Suprapubic skin (tissue), 4 donors: ENCODE measurements around the gene MAPK14. TPM values are rescaled to one million over a fixed set of nuclear protein-coding genes. Genes with fewer than 3 reads are reported as not detected.
"Not testable (repeated sequence)": the region's sequence is repeated elsewhere in the genome, so short reads cannot be mapped to it uniquely, and the experiment has no call there.

Experiments used
- DNase-seq, 2 donors: peaks; one replicate each; pipeline ENCODE4 v3.0.0-alpha.2; 2019; ENCODE audit warnings: low spot score in 2 of 2
- H3K27ac ChIP-seq: fragments of 200-600 bp; sonication (generic); one replicate; pipeline ENCODE4 v1.5.1; 2019
- H3K27me3 ChIP-seq: fragments of 200-600 bp; sonication (generic); one replicate; pipeline ENCODE4 v1.5.1; 2019
- H3K36me3 ChIP-seq: fragments of 200-600 bp; sonication (generic); one replicate; pipeline ENCODE4 v1.5.1; 2019
- H3K4me1 ChIP-seq: fragments of 200-600 bp; sonication (generic); one replicate; pipeline ENCODE4 v1.5.1; 2019
- H3K4me3 ChIP-seq: fragments of 200-600 bp; sonication (generic); one replicate; pipeline ENCODE4 v1.5.1; 2019; ENCODE audit warnings: mild to moderate bottlenecking
- H3K9me3 ChIP-seq: fragments of 200-600 bp; sonication (generic); one replicate; pipeline ENCODE4 v1.5.1; 2019
- EP300 ChIP-seq: sonication (generic); formaldehyde crosslinking; IDR thresholded peaks from one replicate; pipeline ENCODE4 v1.6.1; 2017; ENCODE audit warnings: antibody characterized with exemption
- POLR2A ChIP-seq, 2 donors: fragments of 450-650 bp; IDR thresholded peaks; one replicate each; pipeline ENCODE4 v1.6.1; 2017; ENCODE audit warnings: antibody characterized with exemption in 2 of 2, mild to moderate bottlenecking in 2 of 2, moderate library complexity in 2 of 2
- POLR2AphosphoS5 ChIP-seq, 3 donors: sonication (generic); formaldehyde crosslinking; IDR thresholded peaks; one replicate each; pipeline ENCODE4 v1.6.1; 2017; ENCODE audit warnings: antibody characterized with exemption in 3 of 3
- WGBS: methylation state at CpG from one replicate; pipeline ENCODE4 v1.1.5; 2018; 5-methylcytosine and 5-hydroxymethylcytosine counted together
- total RNA-seq, 4 donors: library from RNA; depleted of rRNA; stranded (reverse); fragments of >200 nt; gene quantifications; one replicate each; pipeline ENCODE4 v1.1.0, GENCODE V29; 2016
- TF ChIP-seq, protein P1 (sequence below), 2 donors: fragments of 200-600 bp in 1 of 2; fragments of 450-650 bp in 1 of 2; sonication (generic) in 1 of 2; IDR thresholded peaks; one replicate each; pipeline ENCODE4 v1.5.1; 2016 to 2019; ENCODE audit warnings: antibody characterized with exemption in 2 of 2, mild to moderate bottlenecking in 1 of 2, moderate library complexity in 1 of 2

The MAPK14 gene
- 100 to 1,000 TPM in 1 of 4 donors, 10 to 100 TPM in 3; 51.7 to 105 (median 57.8) TPM for total RNA-seq

GRCh38 chr6:36027501-36028087, at the start of gene MAPK14:
Gene MAPK14 (plus strand): TSS chr6:36027808. CDS start chr6:36028158, 350 bp downstream.
- peaks cover 38% of the 10 kb centered on the region for H3K4me1 ChIP-seq

GRCh38 chr6:35980126-35980525, 47.5 kb upstream of the MAPK14 start:
- H3K4me3 ChIP-seq, H3K36me3 ChIP-seq, H3K4me1 ChIP-seq, H3K27ac ChIP-seq, H3K9me3 ChIP-seq, DNase-seq, H3K27me3 ChIP-seq: not testable (repeated sequence)
- WGBS = 85% methylated on average over 1 of the region's 1 CpG

More at GRCh38 chr6:36027501-36028087, at the start of gene MAPK14:
- DNase-seq = peak; percentile 99
- Histone ChIP-seq H3K27me3 (peaks cover 8% of the 10 kb centered on the region), H3K27ac (peak within 1 kb of the TSS; percentile 98), H3K36me3 (no peaks in the 10 kb centered on the region), H3K9me3 (no peaks in the 10 kb centered on the region), H3K4me3 (peak within 1 kb of the TSS; percentile 99)
- TF ChIP-seq, protein P1, sequence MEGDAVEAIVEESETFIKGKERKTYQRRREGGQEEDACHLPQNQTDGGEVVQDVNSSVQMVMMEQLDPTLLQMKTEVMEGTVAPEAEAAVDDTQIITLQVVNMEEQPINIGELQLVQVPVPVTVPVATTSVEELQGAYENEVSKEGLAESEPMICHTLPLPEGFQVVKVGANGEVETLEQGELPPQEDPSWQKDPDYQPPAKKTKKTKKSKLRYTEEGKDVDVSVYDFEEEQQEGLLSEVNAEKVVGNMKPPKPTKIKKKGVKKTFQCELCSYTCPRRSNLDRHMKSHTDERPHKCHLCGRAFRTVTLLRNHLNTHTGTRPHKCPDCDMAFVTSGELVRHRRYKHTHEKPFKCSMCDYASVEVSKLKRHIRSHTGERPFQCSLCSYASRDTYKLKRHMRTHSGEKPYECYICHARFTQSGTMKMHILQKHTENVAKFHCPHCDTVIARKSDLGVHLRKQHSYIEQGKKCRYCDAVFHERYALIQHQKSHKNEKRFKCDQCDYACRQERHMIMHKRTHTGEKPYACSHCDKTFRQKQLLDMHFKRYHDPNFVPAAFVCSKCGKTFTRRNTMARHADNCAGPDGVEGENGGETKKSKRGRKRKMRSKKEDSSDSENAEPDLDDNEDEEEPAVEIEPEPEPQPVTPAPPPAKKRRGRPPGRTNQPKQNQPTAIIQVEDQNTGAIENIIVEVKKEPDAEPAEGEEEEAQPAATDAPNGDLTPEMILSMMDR (IDR thresholded peaks at IDR 0.05) = peak; percentile 89 to 96
- no peak for TF ChIP-seq EP300
- TF ChIP-seq POLR2AphosphoS5 (IDR thresholded peaks at IDR 0.05) = peak in 2 of 3 donors; percentile 68 to 80
- peak; percentile 83 to 91 for TF ChIP-seq POLR2A (IDR thresholded peaks at IDR 0.05)
- WGBS = 0% methylated on average over 22 of the region's 62 CpGs

DNA sequence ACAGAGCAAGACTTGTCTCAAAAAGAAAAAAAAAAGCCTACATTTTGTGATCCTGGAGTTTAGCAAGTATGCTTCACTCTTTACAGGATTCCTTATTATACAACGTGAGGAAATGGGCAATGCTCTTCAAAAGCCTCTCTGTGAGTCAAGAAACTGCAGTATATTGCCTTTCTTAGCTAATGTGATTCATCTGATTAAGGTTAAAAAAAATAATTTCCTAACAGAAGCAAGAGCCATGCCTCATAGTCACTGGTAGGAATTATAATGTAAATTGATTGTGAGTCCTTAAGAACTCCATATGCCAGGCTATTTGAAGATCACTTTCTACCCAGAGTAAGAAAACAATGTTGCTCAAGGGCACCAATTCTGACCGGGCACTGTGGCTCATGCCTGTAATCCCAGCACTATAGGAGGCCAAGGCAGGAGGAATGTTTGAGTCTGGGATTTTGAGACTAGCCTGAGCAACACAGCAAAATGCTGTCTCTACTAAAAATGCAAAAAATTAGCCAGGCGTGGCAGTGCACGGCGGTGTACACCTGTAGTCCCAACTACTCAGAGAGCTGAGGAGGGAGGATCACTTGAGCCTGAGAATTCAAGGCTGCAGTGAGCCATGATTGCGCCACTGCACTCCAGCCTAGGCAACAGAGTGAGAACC, 46.5 kb upstream of the MAPK14 start:
- no peaks in the 10 kb centered on the region for H3K4me1 ChIP-seq
- no peaks in the 10 kb centered on the region for H3K36me3 ChIP-seq
- WGBS = 89% methylated on average over 6 of the region's 6 CpGs
- DNase-seq = no peak
- H3K4me3 ChIP-seq = no peak overlapping the region
- H3K9me3 ChIP-seq = no peaks in the 10 kb centered on the region
- H3K27me3 ChIP-seq = no peaks in the 10 kb centered on the region
- H3K27ac ChIP-seq = no peak overlapping the region
- no peak for TF ChIP-seq EP300
- TF ChIP-seq POLR2AphosphoS5 (IDR thresholded peaks at IDR 0.05) = no peak
- TF ChIP-seq, protein P1 (IDR thresholded peaks at IDR 0.05) = no peak
- no peak for TF ChIP-seq POLR2A (IDR thresholded peaks at IDR 0.05)

DNA sequence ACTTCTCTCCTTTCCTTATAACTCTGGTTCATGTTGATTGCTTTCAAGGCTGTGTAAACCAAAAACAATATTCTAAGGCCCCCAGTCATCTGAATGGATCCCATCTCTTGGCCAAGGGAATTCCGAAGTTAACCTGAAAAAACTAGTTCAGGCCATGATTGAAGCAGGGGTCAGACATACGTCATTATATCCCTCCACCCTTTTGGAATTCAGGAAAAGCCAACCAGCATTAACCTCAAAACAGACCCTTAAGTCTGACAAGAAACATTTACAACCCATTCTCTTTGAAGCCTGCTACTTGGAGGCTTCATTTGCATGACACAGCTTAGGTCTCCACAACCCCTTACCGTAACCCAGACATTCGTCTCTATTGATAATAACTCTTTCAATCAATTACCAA, 42.9 kb upstream of the MAPK14 start:
- no peak overlapping the region for H3K4me3 ChIP-seq
- no peaks in the 10 kb centered on the region for H3K36me3 ChIP-seq
- DNase-seq = no peak
- no peaks in the 10 kb centered on the region for H3K27me3 ChIP-seq
- 77% methylated on average over 4 of the region's 4 CpGs for WGBS
- TF ChIP-seq EP300 = no peak
- TF ChIP-seq POLR2AphosphoS5 (IDR thresholded peaks at IDR 0.05) = no peak
- TF ChIP-seq, protein P1 (IDR thresholded peaks at IDR 0.05) = no peak
- TF ChIP-seq POLR2A (IDR thresholded peaks at IDR 0.05) = no peak
- H3K27ac ChIP-seq = no peak overlapping the region
- no peaks in the 10 kb centered on the region for H3K4me1 ChIP-seq
- H3K9me3 ChIP-seq = no peaks in the 10 kb centered on the region

DNA sequence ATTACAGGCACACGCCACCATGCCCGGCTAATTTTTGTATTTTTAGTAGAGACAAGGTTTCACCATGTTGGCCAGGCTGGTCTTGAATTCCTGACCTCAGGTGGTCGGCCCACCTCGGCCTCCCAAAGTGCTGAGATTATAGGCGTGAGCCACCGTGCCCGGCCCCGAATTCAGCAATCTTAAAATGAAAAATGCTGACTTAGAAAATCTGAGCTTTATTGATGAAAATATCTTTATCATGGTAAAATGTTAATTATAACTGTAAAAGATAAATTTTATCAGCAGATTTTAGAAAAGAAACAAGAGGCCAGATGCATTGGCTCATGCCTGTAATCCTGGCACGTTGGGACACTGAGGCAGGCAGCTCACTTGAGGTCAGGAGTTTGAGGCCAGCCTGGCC, 39.6 kb upstream of the MAPK14 start:
- WGBS = 90% methylated on average over 9 of the region's 9 CpGs
- DNase-seq, H3K4me1 ChIP-seq, H3K36me3 ChIP-seq, H3K4me3 ChIP-seq, H3K27me3 ChIP-seq, H3K9me3 ChIP-seq, H3K27ac ChIP-seq: not testable (repeated sequence)

- Histone ChIP-seq H3K9me3 (no peaks in the 10 kb centered on the region), H3K4me1 (no peaks in the 10 kb centered on the region), H3K27me3 (no peaks in the 10 kb centered on the region), H3K27ac (no peak overlapping the region), H3K36me3 (no peaks in the 10 kb centered on the region), H3K4me3 (no peak overlapping the region)
- DNase-seq = no peak
- 79% methylated on average over 3 of the region's 3 CpGs for WGBS
- TF ChIP-seq, protein P1 (IDR thresholded peaks at IDR 0.05) = no peak
- TF ChIP-seq POLR2AphosphoS5 (IDR thresholded peaks at IDR 0.05) (no peak), EP300 (no peak), POLR2A (IDR thresholded peaks at IDR 0.05) (no peak)
Observed at GRCh38 chr6:35993150-35993549, 34.5 kb upstream of the MAPK14 start.
